Uterus (tissue), 2 donors: ENCODE results near the gene RBFOX1.

Experiments used
- POLR2A ChIP-seq, 2 donors: fragments of 450-650 bp; IDR thresholded peaks; one replicate each; pipeline ENCODE4 v1.6.1; 2016; ENCODE audit warnings: antibody characterized with exemption in 2 of 2, mild to moderate bottlenecking in 1 of 2, moderate library complexity in 1 of 2
- TF ChIP-seq, protein P1 (sequence below), 4 experiments: fragments of 200-600 bp in 2 of 4; fragments of 450-650 bp in 2 of 4; sonication (generic) in 2 of 4; IDR thresholded peaks; one replicate each; pipeline ENCODE4 v1.5.1; 2016 to 2019; ENCODE audit warnings: antibody characterized with exemption in 4 of 4, mild to moderate bottlenecking in 2 of 4, moderate library complexity in 1 of 4

DNA sequence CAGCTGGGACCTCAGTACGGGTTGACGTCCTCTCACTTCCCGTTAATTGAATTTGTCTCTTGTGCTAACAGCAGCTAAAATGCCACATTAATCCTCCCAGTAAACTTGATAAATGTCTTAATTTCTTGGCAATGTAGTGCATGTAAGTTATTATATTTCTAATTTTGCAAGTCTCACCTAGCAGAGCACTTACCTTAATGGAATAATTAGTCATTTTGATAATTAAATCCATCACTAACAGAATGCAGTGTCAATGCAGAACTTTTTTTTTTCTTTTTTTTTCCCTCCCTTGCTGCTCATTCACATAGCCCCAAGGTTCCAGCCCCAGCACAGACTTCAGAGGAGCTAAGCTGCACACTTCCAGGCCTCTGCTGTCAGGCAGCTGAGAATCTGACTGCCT, 376.5 kb downstream of the RBFOX1 start:
- TF ChIP-seq, protein P1, sequence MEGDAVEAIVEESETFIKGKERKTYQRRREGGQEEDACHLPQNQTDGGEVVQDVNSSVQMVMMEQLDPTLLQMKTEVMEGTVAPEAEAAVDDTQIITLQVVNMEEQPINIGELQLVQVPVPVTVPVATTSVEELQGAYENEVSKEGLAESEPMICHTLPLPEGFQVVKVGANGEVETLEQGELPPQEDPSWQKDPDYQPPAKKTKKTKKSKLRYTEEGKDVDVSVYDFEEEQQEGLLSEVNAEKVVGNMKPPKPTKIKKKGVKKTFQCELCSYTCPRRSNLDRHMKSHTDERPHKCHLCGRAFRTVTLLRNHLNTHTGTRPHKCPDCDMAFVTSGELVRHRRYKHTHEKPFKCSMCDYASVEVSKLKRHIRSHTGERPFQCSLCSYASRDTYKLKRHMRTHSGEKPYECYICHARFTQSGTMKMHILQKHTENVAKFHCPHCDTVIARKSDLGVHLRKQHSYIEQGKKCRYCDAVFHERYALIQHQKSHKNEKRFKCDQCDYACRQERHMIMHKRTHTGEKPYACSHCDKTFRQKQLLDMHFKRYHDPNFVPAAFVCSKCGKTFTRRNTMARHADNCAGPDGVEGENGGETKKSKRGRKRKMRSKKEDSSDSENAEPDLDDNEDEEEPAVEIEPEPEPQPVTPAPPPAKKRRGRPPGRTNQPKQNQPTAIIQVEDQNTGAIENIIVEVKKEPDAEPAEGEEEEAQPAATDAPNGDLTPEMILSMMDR (IDR thresholded peaks at IDR 0.05), result no peak
- TF ChIP-seq POLR2A (IDR thresholded peaks at IDR 0.05), result no peak
